ENCODE measurements around the gene CRELD1.

DNA sequence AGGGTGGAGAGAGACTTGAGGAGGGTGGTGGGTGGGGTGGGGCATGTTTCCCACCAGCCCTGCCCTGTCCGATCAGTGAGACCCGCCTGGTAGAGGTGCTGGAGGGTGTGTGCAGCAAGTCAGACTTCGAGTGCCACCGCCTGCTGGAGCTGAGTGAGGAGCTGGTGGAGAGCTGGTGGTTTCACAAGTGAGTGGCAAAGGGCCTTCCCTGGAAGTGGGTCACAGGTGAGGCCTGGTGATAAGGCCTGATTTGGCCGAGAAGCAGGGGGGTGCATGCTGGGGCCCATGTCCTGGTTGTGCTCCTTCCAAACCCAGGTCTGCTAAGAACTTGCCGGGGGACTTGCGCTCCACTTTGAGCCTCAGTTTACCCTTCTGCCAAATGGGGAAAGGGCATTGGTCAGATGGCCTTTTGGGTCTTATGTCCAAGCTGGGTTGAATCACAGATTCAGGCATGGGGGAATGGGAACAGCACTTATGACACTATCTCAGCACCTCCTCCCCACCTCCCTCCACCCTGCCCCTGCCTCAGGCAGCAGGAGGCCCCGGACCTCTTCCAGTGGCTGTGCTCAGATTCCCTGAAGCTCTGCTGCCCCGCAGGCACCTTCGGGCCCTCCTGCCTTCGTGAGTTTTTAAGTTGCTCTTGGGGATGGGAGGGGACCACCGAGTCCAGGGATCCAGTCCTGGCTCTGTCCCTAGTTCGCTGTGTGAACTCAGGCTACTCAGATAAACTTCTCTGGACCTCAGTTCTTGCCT lies 4.0 kb downstream of the CRELD1 start:
- no peak for TF ChIP-seq POLR2A (IDR thresholded peaks at IDR 0.05; ENCODE audit: borderline replicate concordance, extremely low read depth, insufficient read depth, insufficient read length)
- TF ChIP-seq, protein P1, sequence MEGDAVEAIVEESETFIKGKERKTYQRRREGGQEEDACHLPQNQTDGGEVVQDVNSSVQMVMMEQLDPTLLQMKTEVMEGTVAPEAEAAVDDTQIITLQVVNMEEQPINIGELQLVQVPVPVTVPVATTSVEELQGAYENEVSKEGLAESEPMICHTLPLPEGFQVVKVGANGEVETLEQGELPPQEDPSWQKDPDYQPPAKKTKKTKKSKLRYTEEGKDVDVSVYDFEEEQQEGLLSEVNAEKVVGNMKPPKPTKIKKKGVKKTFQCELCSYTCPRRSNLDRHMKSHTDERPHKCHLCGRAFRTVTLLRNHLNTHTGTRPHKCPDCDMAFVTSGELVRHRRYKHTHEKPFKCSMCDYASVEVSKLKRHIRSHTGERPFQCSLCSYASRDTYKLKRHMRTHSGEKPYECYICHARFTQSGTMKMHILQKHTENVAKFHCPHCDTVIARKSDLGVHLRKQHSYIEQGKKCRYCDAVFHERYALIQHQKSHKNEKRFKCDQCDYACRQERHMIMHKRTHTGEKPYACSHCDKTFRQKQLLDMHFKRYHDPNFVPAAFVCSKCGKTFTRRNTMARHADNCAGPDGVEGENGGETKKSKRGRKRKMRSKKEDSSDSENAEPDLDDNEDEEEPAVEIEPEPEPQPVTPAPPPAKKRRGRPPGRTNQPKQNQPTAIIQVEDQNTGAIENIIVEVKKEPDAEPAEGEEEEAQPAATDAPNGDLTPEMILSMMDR (IDR thresholded peaks at IDR 0.05 in 2 of 3, conservative IDR thresholded peaks at IDR 0.05 in 1 of 3; ENCODE audit: borderline replicate concordance in 1 of 3, insufficient read depth in 1 of 3, low read depth in 2 of 3, low read length in 2 of 3) = no peak
- TF ChIP-seq CEBPB (IDR thresholded peaks at IDR 0.05; ENCODE audit: low read depth) = no peak
- no peak for TF ChIP-seq TCF7L2 (IDR thresholded peaks at IDR 0.05; ENCODE audit: borderline replicate concordance, extremely low read depth, insufficient read depth, insufficient read length)
- TF ChIP-seq POLR2AphosphoS5 (IDR thresholded peaks at IDR 0.05; ENCODE audit: low read depth, low read length) = no peak
- TF ChIP-seq, protein P2, sequence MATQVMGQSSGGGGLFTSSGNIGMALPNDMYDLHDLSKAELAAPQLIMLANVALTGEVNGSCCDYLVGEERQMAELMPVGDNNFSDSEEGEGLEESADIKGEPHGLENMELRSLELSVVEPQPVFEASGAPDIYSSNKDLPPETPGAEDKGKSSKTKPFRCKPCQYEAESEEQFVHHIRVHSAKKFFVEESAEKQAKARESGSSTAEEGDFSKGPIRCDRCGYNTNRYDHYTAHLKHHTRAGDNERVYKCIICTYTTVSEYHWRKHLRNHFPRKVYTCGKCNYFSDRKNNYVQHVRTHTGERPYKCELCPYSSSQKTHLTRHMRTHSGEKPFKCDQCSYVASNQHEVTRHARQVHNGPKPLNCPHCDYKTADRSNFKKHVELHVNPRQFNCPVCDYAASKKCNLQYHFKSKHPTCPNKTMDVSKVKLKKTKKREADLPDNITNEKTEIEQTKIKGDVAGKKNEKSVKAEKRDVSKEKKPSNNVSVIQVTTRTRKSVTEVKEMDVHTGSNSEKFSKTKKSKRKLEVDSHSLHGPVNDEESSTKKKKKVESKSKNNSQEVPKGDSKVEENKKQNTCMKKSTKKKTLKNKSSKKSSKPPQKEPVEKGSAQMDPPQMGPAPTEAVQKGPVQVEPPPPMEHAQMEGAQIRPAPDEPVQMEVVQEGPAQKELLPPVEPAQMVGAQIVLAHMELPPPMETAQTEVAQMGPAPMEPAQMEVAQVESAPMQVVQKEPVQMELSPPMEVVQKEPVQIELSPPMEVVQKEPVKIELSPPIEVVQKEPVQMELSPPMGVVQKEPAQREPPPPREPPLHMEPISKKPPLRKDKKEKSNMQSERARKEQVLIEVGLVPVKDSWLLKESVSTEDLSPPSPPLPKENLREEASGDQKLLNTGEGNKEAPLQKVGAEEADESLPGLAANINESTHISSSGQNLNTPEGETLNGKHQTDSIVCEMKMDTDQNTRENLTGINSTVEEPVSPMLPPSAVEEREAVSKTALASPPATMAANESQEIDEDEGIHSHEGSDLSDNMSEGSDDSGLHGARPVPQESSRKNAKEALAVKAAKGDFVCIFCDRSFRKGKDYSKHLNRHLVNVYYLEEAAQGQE (IDR thresholded peaks at IDR 0.05; ENCODE audit: low read depth) = no peak

Data from HCT116 (cell line).